ENCODE measurements around the gene MAN2A1.
"Not testable (repeated sequence)": the region's sequence is repeated elsewhere in the genome, so short reads cannot be mapped to it uniquely, and the experiment has no call there.

MAN2A1 gene

GRCh38 chr5:109876941-109877669 lies 187.4 kb downstream of the MAN2A1 start:
- DNase-seq: no peak

GRCh38 chr5:109877670-109878045 lies 187.9 kb downstream of the MAN2A1 start:
- DNase-seq: no peak

- DNase-seq: no peak
Measured at GRCh38 chr5:109878887-109879286, 189.2 kb downstream of the MAN2A1 start.

DNA sequence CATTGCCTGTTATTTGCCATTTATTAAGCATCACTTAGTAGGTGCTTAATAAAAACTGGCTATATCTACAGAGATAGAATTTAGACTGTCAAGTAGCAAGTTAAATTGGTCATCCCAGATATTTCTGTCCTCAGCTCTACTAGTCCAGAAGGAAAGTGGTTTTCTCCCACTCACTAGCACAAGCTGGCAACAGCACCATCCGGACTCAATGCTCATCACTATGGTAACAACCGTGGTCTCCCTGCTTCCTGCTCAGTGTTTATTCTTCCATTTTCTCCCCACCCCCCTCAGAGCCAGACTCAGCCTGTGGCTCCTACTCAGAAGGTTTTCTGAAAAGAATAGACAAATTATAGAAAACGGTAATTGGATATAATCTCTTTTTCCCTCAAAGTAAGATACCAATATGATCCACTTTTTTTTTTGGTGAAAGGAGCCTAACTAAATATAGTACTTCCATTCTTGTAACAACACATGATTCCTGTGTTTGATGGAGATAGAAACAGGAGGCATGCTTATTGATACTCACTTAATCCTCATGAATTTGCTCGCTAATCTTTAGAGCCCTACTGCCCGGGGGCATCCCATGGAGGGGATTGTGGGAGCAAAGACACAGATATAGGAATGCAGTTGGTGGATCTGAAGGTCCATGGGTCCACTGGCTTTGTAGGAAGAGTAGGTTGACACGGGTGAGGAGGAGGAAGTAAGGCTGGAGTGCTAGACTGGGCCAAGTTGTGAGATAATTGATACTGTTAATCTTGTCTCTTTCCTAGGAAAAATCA lies 191.4 kb downstream of the MAN2A1 start:
- no peak for DNase-seq

GRCh38 chr5:109882546-109882945 lies 192.8 kb downstream of the MAN2A1 start:
- no peak for DNase-seq

GRCh38 chr5:109884676-109885075 lies 194.9 kb downstream of the MAN2A1 start:
- peak; percentile 8 for DNase-seq

DNA sequence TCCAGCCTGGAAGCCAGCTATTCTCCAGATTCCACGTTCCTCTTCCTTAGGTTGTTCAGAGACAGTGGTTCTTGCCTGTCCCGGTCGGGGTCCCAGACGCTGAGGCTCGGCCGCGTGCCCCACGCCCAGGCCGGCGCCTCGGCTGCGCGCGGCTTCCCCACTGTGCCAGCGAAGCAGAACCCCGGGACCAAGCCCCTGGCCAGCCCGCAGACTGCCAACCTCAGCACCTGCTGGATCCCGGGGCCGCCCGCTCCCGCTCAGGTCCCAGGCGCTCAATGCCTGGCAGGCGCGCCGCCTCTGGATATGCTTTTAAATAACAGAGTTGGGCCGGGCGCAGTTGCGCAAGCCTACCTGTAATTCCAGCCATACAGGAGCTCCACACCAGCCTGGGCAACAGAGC lies 195.5 kb downstream of the MAN2A1 start:
- DNase-seq: peak; percentile 5

GRCh38 chr5:109888989-109889388 lies 199.3 kb downstream of the MAN2A1 start:
- no peak for DNase-seq

DNA sequence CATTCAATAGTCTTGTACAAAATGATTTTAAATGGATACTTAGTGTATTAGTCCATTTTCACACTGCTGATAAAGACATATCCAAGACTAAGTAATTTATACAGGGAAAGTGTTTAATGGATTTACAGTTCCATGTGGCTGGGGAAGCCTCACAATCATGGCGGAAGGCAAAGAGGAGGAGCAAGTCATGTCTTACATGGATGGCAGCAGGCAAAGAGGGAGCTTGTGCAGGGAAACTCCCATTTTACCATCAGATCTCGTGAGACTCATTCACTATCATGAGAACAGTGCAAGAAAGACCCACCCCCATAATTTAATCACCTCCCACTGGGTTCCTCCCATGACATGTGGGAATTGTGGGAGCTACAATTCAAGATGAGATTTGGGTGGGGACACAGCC lies 203.5 kb downstream of the MAN2A1 start:
- DNase-seq: not testable (repeated sequence)

- no peak for DNase-seq
Measured at GRCh38 chr5:109898269-109899162, 208.8 kb downstream of the MAN2A1 start.

DNA sequence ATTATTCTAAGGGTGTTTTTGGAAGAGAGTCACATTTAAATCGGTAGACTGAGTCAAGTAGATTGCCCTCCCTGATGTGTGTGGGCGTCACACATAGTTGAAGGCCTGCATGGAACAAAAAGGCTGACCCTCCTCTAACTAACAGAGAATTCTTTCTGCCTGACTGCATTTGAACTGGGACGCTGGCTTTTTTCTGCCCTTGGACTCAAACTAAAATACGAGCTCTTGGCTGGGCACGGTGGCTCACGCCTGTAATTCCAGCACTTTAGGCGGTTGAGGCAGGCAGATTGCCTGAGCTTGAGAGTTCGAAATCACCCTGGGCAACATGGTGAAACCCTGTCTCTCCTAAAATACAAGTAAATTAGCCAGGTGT lies 209.4 kb downstream of the MAN2A1 start:
- DNase-seq: no peak

- no peak for DNase-seq
Measured at GRCh38 chr5:109900461-109900860, 210.7 kb downstream of the MAN2A1 start.

GRCh38 chr5:109900911-109901627 lies 211.3 kb downstream of the MAN2A1 start:
- no peak for DNase-seq

GRCh38 chr5:109901628-109901981 lies 211.9 kb downstream of the MAN2A1 start:
- DNase-seq: no peak

DNA sequence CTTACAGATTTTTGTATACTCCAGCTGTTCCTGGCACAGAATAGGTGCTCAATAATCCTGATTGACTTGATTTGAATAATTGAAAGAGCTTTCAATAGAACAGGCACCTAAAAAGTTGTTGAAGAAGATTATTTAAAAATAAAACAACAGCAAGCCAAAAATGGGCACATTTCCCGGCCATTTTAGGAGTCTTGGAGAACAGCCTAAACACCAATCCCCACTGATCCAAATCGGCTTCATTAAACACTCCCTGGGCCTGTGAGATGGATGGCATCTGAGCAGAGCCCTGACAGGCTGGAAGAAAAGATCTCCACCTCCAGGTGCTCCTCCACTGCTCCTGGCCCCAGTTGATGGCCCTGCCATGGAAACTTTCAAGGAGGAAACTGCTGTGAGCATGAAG lies 213.3 kb downstream of the MAN2A1 start:
- no peak for DNase-seq

- DNase-seq: no peak
Measured at GRCh38 chr5:109905906-109906305, 216.2 kb downstream of the MAN2A1 start.

GRCh38 chr5:109907189-109907588 lies 217.5 kb downstream of the MAN2A1 start:
- no peak for DNase-seq

DNA sequence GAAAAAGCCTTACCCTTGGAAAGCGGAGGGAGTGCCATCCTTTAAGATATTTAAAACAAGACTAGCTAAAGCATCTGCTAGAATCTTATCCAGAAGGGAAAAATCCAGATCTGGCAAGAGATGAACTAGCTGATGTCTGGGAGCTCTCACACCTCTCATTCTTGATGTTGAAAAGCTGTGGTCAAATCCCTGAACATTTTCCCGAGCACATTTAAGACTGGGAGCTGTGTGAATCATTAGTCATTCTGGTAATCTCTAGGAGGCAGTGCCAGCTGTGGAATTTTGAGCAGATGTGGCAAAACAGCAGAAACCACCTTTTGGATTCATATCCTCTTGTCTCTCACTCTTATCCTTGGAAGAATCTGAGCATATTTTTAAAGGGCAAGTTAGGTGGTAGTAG lies 218.0 kb downstream of the MAN2A1 start:
- no peak for DNase-seq

GRCh38 chr5:109908366-109908765 lies 218.6 kb downstream of the MAN2A1 start:
- DNase-seq: no peak

DNA sequence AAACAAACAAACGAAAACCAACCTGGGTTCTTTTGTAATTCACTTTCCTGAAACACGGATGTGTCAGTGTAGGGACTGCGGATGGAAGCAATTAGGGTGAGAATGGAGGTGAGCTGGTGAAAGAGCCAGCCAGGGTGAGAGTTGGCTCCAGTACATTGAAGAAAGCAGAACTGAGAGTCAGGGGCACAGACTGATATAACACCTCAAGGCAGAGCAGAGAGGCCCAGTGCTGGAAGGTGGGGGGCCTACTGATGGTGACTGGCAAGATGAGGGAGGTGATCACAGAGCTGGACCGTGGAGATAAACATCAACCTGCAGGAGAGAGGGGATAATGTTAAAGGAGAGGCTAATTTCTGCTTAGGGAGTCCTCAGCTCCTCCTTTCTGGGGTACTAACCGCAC lies 221.1 kb downstream of the MAN2A1 start:
- no peak for DNase-seq

- no peak for DNase-seq
Measured at GRCh38 chr5:109911731-109912130, 222.0 kb downstream of the MAN2A1 start.

GRCh38 chr5:109914906-109915305 lies 225.2 kb downstream of the MAN2A1 start:
- no peak for DNase-seq
